HepG2 (cell line): ENCODE results near the gene PTPRD. TPM values are rescaled to one million over a fixed set of nuclear protein-coding genes. Genes with fewer than 3 reads are reported as not detected.

Experiments used
- ATAC-seq: fragments of 200-7000 bp; cut with Tn5 transposase; 3 replicates; pipeline ENCODE4 v1.9.1; 2020; ENCODE audit warnings: mild to moderate bottlenecking, moderate library complexity
- BruUV-seq: library from RNA; stranded (reverse); fragments of 400-500 nt; replicated peaks from 2 replicates; lab custom pipeline; 2021; lab: Mats Ljungman, UMichigan
- CTCF ChIA-PET: fragments of 300-600 bp; formaldehyde crosslinking; extraction: SDS; loops from one replicate; lab custom pipeline; 2021; ENCODE audit warnings: low total read pairs, inconsistent platforms, low intra/inter-chr PET ratio; lab: Yijun Ruan, JAX
- POLR2A ChIA-PET: fragments of 350-600 bp; sonication (Branson Sonifier 250); formaldehyde crosslinking; loops from one replicate; lab custom pipeline; 2020; ENCODE audit warnings: antibody characterized with exemption, inconsistent platforms; lab: Yijun Ruan, JAX
- DNase-seq: peaks from one replicate; pipeline ENCODE4 v3.0.0-alpha.2; 2015; ENCODE audit warnings: low spot score
- FAIRE-seq: peaks from 3 replicates; lab custom pipeline; 2011; peaks lifted over from hg19 to GRCh38; lab: Jason Lieb, UNC
- H2AFZ ChIP-seq: one replicate; pipeline ENCODE4 v1.6.1; 2011; ENCODE audit warnings: low read length, inconsistent platforms
- H3K27ac ChIP-seq: fragments of 300-600 bp; 3 replicates; pipeline ENCODE4 v1.8.0; 2011; ENCODE audit warnings: mixed run types, mild to moderate bottlenecking, mixed read lengths, low read length, inconsistent platforms; ENCODE audit not compliant: insufficient read depth; ENCODE audit errors: extremely low read length
- H3K27me3 ChIP-seq, 2 experiments: fragments of 200-600 bp in 1 of 2; 2 replicates in 1 of 2; 3 replicates in 1 of 2; pipeline versions ENCODE4 v1.6.0 to v1.8.0; 2011; ENCODE audit warnings: low read length in 2 of 2, mild to moderate bottlenecking in 2 of 2, moderate library complexity in 2 of 2, inconsistent platforms in 1 of 2; ENCODE audit not compliant: insufficient read depth in 2 of 2, control insufficient read depth in 1 of 2
- H3K36me3 ChIP-seq, 2 experiments: fragments of 200-600 bp in 1 of 2; replicated peaks in 1 of 2; 2 replicates in 1 of 2; 3 replicates in 1 of 2; pipeline versions ENCODE4 v1.5.1 to v1.8.0; 2011; ENCODE audit warnings: low read length in 2 of 2, inconsistent platforms in 1 of 2; ENCODE audit not compliant: insufficient read depth in 2 of 2, control insufficient read depth in 1 of 2
- H3K4me1 ChIP-seq: 2 replicates; pipeline ENCODE4 v1.5.1; 2012; ENCODE audit warnings: low read length, inconsistent platforms; ENCODE audit not compliant: insufficient read depth
- H3K4me2 ChIP-seq: 2 replicates; pipeline ENCODE4 v1.6.0; 2011; ENCODE audit warnings: low read depth, low read length, inconsistent platforms
- H3K4me3 ChIP-seq, 3 experiments: fragments of 200-600 bp in 1 of 3; sonication (generic), shearing (Covaris generic) in 1 of 3; replicated peaks in 1 of 3; 2 replicates each; pipeline ENCODE4 v1.5.1; 2011 to 2016; ENCODE audit warnings: low read length in 3 of 3, inconsistent platforms in 2 of 3, low read depth in 2 of 3, mild to moderate bottlenecking in 2 of 3, control low read depth in 1 of 3, mixed read lengths in 1 of 3; ENCODE audit not compliant: insufficient read depth in 1 of 3
- H3K79me2 ChIP-seq: one replicate; pipeline ENCODE4 v1.6.1; 2011; ENCODE audit warnings: low read length, inconsistent platforms; ENCODE audit not compliant: insufficient read depth
- H3K9ac ChIP-seq: 2 replicates; pipeline ENCODE4 v1.6.0; 2011; ENCODE audit warnings: mild to moderate bottlenecking, low read depth, low read length, inconsistent platforms; ENCODE audit not compliant: insufficient read depth
- H3K9me3 ChIP-seq: 2 replicates; pipeline ENCODE4 v1.5.1; 2012; ENCODE audit warnings: mild to moderate bottlenecking, low read length
- H4K20me1 ChIP-seq: 2 replicates; pipeline ENCODE4 v1.6.0; 2011; ENCODE audit warnings: inconsistent platforms, mild to moderate bottlenecking, low read length, moderate library complexity; ENCODE audit not compliant: insufficient read depth
- ARID4A ChIP-seq: sonication (generic); formaldehyde crosslinking; IDR thresholded peaks from 2 replicates; pipeline ENCODE4 v1.5.0; 2020; ENCODE audit warnings: mild to moderate bottlenecking, missing genetic modification reagents, borderline replicate concordance
- GATAD1 ChIP-seq: IDR thresholded peaks from 2 replicates; pipeline ENCODE4 v1.6.1; 2016; ENCODE audit warnings: missing genetic modification reagents, missing compliant biosample characterization
- HOXA3 ChIP-seq: sonication (generic); formaldehyde crosslinking; IDR thresholded peaks from 2 replicates; pipeline ENCODE4 v1.5.0; 2020; ENCODE audit warnings: missing genetic modification reagents
- MED13 ChIP-seq: sonication (generic); formaldehyde crosslinking; IDR thresholded peaks from 2 replicates; pipeline ENCODE4 v1.5.0; 2020; ENCODE audit warnings: missing genetic modification reagents
- NFRKB ChIP-seq: fragments of 450-650 bp; IDR thresholded peaks from 2 replicates; pipeline ENCODE4 v1.6.1; 2017
- ZNF550 ChIP-seq: sonication (generic); formaldehyde crosslinking; IDR thresholded peaks from 2 replicates; pipeline ENCODE4 v1.4.0; 2020; ENCODE audit warnings: mild to moderate bottlenecking, missing genetic modification reagents, borderline replicate concordance
- WGBS: methylation state at CpG from one replicate; pipeline ENCODE4 v1.1.6; 2017; ENCODE audit warnings: low lambda C conversion rate; 5-methylcytosine and 5-hydroxymethylcytosine counted together
- in situ Hi-C: cut with HindIII; loops from 2 replicates; pipeline ENCODE4 v1.10.0; 2017; ENCODE audit warnings: low pct_unique_long_range_greater_than_20kb; ENCODE audit not compliant: extremely low pct_ligation_motif_present
- intact Hi-C: fragments of 100-400 bp; cut with micrococcal nuclease; formaldehyde crosslinking; loops from one replicate; pipeline ENCODE4 v1.10.0; 2022; ENCODE audit not compliant: unreplicated experiment
- polyA plus RNA-seq, 8 experiments: library from polyadenylated mRNA; depleted of rRNA in 3 of 8; stranded (reverse) in 7 of 8; unstranded in 1 of 8; fragments of >200 nt; fragmentation: Illumina TruSeq in 4 of 8; extraction: Trizol in 4 of 8; gene quantifications; 2 replicates each; pipeline versions ENCODE4 v1.2.1 to v1.2.3, GENCODE V29; 2011 to 2016; ENCODE audit warnings: low read depth in 4 of 8, missing spikeins in 1 of 8, mixed read lengths in 1 of 8; ENCODE audit not compliant: insufficient read depth in 1 of 8
- total RNA-seq, 5 experiments: library from RNA; depleted of rRNA; stranded (reverse); fragments of >200 nt; fragmentation: Illumina TruSeq; extraction: Trizol; gene quantifications; 2 replicates each; pipeline ENCODE4 v1.2.3, GENCODE V29; 2016; ENCODE audit warnings: low read depth in 1 of 5

The PTPRD gene
- total and polyA plus RNA-seq, 2 of the 13 experiments (the other 11 are each of a cell fraction or from before 2014, with no cell fraction given): 0.05 TPM; not detected in 1

DNA sequence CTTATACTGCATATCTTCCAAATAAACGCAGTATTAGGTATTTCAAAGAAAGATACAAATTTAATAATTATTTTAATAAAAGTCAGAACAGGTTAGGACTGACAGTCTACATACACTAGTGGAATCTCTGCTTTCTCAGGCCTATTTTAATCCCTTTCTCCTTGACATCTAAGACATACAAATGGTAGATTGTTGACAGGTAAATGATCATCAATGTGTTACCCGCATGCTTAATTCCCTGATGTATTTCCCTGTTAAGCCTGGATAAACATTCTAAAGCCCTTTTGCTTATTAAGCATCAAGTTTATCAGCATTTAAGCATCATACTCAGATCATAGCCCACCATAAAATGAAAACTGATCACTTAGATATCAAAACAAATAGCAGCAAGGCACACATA, 576.7 kb downstream of the PTPRD start:
- H3K36me3 ChIP-seq: no peaks in the 10 kb centered on the region
- in situ Hi-C loops: no loop called here
- no peaks in the 10 kb centered on the region for H3K4me1 ChIP-seq
- H3K27ac ChIP-seq: no peak overlapping the region
- H3K27me3 ChIP-seq: no peaks in the 10 kb centered on the region
- no peaks in the 10 kb centered on the region for H3K79me2 ChIP-seq
- no peak overlapping the region for H3K9ac ChIP-seq
- FAIRE-seq: no peak
- intact Hi-C loops: no loop called here
- TF ChIP-seq GATAD1 (CRISPR knock-in tag): no peak
- no peak for TF ChIP-seq HOXA3 (CRISPR knock-in tag)
- TF ChIP-seq NFRKB: no peak
- TF ChIP-seq ARID4A (CRISPR knock-in tag): no peak
- no peak for TF ChIP-seq MED13
- no peak for TF ChIP-seq ZNF550
- TF ChIP-seq, all 625 proteins: peak for 0
- Histone ChIP-seq H3K4me3 (no peak overlapping the region), H3K9me3 (no peaks in the 10 kb centered on the region), H4K20me1 (no peaks in the 10 kb centered on the region), H3K4me2 (no peak overlapping the region), H2AFZ (no peak overlapping the region)
- 17% methylated on average over 2 of the region's 2 CpGs for WGBS
- ChIA-PET POLR2A (no interaction called here), CTCF (no interaction called here)
- BruUV-seq: no TSS peak
- DNase-seq: no peak
- ATAC-seq: no peak
